HepG2 (cell line): ENCODE data around the gene SLC26A9. TPM values are rescaled to one million over a fixed set of nuclear protein-coding genes. Genes with fewer than 3 reads are reported as not detected.

Experiments
- ATAC-seq: fragments of 200-7000 bp; cut with Tn5 transposase; 3 replicates; pipeline ENCODE4 v1.9.1; 2020; ENCODE audit warnings: mild to moderate bottlenecking, moderate library complexity
- BruUV-seq: library from RNA; stranded (reverse); fragments of 400-500 nt; replicated peaks from 2 replicates; lab custom pipeline; 2021; lab: Mats Ljungman, UMichigan
- CTCF ChIA-PET: fragments of 300-600 bp; formaldehyde crosslinking; extraction: SDS; loops from one replicate; lab custom pipeline; 2021; ENCODE audit warnings: low total read pairs, inconsistent platforms, low intra/inter-chr PET ratio; lab: Yijun Ruan, JAX
- POLR2A ChIA-PET: fragments of 350-600 bp; sonication (Branson Sonifier 250); formaldehyde crosslinking; loops from one replicate; lab custom pipeline; 2020; ENCODE audit warnings: antibody characterized with exemption, inconsistent platforms; lab: Yijun Ruan, JAX
- DNase-seq: peaks from one replicate; pipeline ENCODE4 v3.0.0-alpha.2; 2015; ENCODE audit warnings: low spot score
- FAIRE-seq: peaks from 3 replicates; lab custom pipeline; 2011; peaks lifted over from hg19 to GRCh38; lab: Jason Lieb, UNC
- H2AFZ ChIP-seq: one replicate; pipeline ENCODE4 v1.6.1; 2011; ENCODE audit warnings: low read length, inconsistent platforms
- H3K27ac ChIP-seq: fragments of 300-600 bp; 3 replicates; pipeline ENCODE4 v1.8.0; 2011; ENCODE audit warnings: mixed run types, mild to moderate bottlenecking, mixed read lengths, low read length, inconsistent platforms; ENCODE audit not compliant: insufficient read depth; ENCODE audit errors: extremely low read length
- H3K27me3 ChIP-seq, 2 experiments: fragments of 200-600 bp in 1 of 2; 2 replicates in 1 of 2; 3 replicates in 1 of 2; pipeline versions ENCODE4 v1.6.0 to v1.8.0; 2011; ENCODE audit warnings: low read length in 2 of 2, mild to moderate bottlenecking in 2 of 2, moderate library complexity in 2 of 2, inconsistent platforms in 1 of 2; ENCODE audit not compliant: insufficient read depth in 2 of 2, control insufficient read depth in 1 of 2
- H3K36me3 ChIP-seq, 2 experiments: fragments of 200-600 bp in 1 of 2; replicated peaks in 1 of 2; 2 replicates in 1 of 2; 3 replicates in 1 of 2; pipeline versions ENCODE4 v1.5.1 to v1.8.0; 2011; ENCODE audit warnings: low read length in 2 of 2, inconsistent platforms in 1 of 2; ENCODE audit not compliant: insufficient read depth in 2 of 2, control insufficient read depth in 1 of 2
- H3K4me1 ChIP-seq: 2 replicates; pipeline ENCODE4 v1.5.1; 2012; ENCODE audit warnings: low read length, inconsistent platforms; ENCODE audit not compliant: insufficient read depth
- H3K4me2 ChIP-seq: 2 replicates; pipeline ENCODE4 v1.6.0; 2011; ENCODE audit warnings: low read depth, low read length, inconsistent platforms
- H3K4me3 ChIP-seq, 3 experiments: fragments of 200-600 bp in 1 of 3; sonication (generic), shearing (Covaris generic) in 1 of 3; replicated peaks in 1 of 3; 2 replicates each; pipeline ENCODE4 v1.5.1; 2011 to 2016; ENCODE audit warnings: low read length in 3 of 3, inconsistent platforms in 2 of 3, low read depth in 2 of 3, mild to moderate bottlenecking in 2 of 3, control low read depth in 1 of 3, mixed read lengths in 1 of 3; ENCODE audit not compliant: insufficient read depth in 1 of 3
- H3K79me2 ChIP-seq: one replicate; pipeline ENCODE4 v1.6.1; 2011; ENCODE audit warnings: low read length, inconsistent platforms; ENCODE audit not compliant: insufficient read depth
- H3K9ac ChIP-seq: 2 replicates; pipeline ENCODE4 v1.6.0; 2011; ENCODE audit warnings: mild to moderate bottlenecking, low read depth, low read length, inconsistent platforms; ENCODE audit not compliant: insufficient read depth
- H3K9me3 ChIP-seq: 2 replicates; pipeline ENCODE4 v1.5.1; 2012; ENCODE audit warnings: mild to moderate bottlenecking, low read length
- H4K20me1 ChIP-seq: 2 replicates; pipeline ENCODE4 v1.6.0; 2011; ENCODE audit warnings: inconsistent platforms, mild to moderate bottlenecking, low read length, moderate library complexity; ENCODE audit not compliant: insufficient read depth
- ARID4A ChIP-seq: sonication (generic); formaldehyde crosslinking; IDR thresholded peaks from 2 replicates; pipeline ENCODE4 v1.5.0; 2020; ENCODE audit warnings: mild to moderate bottlenecking, missing genetic modification reagents, borderline replicate concordance
- ARNT ChIP-seq: fragments of 450-650 bp; IDR thresholded peaks from 2 replicates; pipeline ENCODE4 v1.6.1; 2017
- CREBL2 ChIP-seq: sonication (generic); formaldehyde crosslinking; IDR thresholded peaks from 2 replicates; pipeline ENCODE4 v1.8.1; 2023; ENCODE audit warnings: missing genetic modification reagents, mild to moderate bottlenecking, borderline replicate concordance
- ERF ChIP-seq: IDR thresholded peaks from 2 replicates; pipeline ENCODE4 v1.6.1; 2018; ENCODE audit warnings: missing biosample characterization, missing genetic modification reagents
- GMEB1 ChIP-seq: sonication (generic); formaldehyde crosslinking; IDR thresholded peaks from 2 replicates; pipeline ENCODE4 v1.5.1; 2020; ENCODE audit warnings: missing genetic modification reagents, mild to moderate bottlenecking, borderline replicate concordance
- HOXD1 ChIP-seq: sonication (generic); formaldehyde crosslinking; IDR thresholded peaks from 2 replicates; pipeline ENCODE4 v1.5.0; 2020; ENCODE audit warnings: missing genetic modification reagents
- MLLT10 ChIP-seq: sonication (generic); formaldehyde crosslinking; IDR thresholded peaks from 2 replicates; pipeline ENCODE4 v1.4.0; 2020; ENCODE audit warnings: missing genetic modification reagents
- MTA3 ChIP-seq: sonication (generic); formaldehyde crosslinking; IDR thresholded peaks from 2 replicates; pipeline ENCODE4 v1.4.0; 2020; ENCODE audit warnings: missing genetic modification reagents
- NR2F6 ChIP-seq, 2 experiments: IDR thresholded peaks; 2 replicates each; pipeline ENCODE4 v1.6.1; 2016; ENCODE audit warnings: antibody characterized with exemption in 1 of 2, mild to moderate bottlenecking in 1 of 2
- REL ChIP-seq: sonication (generic); formaldehyde crosslinking; conservative IDR thresholded peaks from 2 replicates; pipeline ENCODE4 v1.8.0; 2022; ENCODE audit warnings: mild to moderate bottlenecking, missing genetic modification reagents, moderate library complexity
- RXRA ChIP-seq: sonication (generic); formaldehyde crosslinking; IDR thresholded peaks from 2 replicates; pipeline ENCODE4 v1.5.1; 2020; ENCODE audit warnings: missing genetic modification reagents
- TAF15 ChIP-seq: fragments of 200-400 bp; formaldehyde crosslinking; IDR thresholded peaks from one replicate; pipeline ENCODE4 v1.6.1; 2018; ENCODE audit warnings: mild to moderate bottlenecking, low read depth, low read length; ENCODE audit not compliant: poor library complexity, severe bottlenecking
- TEAD2 ChIP-seq: sonication (generic); formaldehyde crosslinking; IDR thresholded peaks from 2 replicates; pipeline ENCODE4 v1.9.0; 2021; ENCODE audit warnings: missing genetic modification reagents
- YEATS2 ChIP-seq: sonication (generic); formaldehyde crosslinking; IDR thresholded peaks from 2 replicates; pipeline ENCODE4 v1.4.0; 2020; ENCODE audit warnings: missing genetic modification reagents, borderline replicate concordance
- ZNF331 ChIP-seq: sonication (generic); formaldehyde crosslinking; IDR thresholded peaks from 2 replicates; pipeline ENCODE4 v1.4.0; 2020; ENCODE audit warnings: missing genetic modification reagents
- ZNF580 ChIP-seq: IDR thresholded peaks from 2 replicates; pipeline ENCODE4 v1.6.1; 2016; ENCODE audit warnings: low read depth, borderline replicate concordance
- ZNF652 ChIP-seq: IDR thresholded peaks from 2 replicates; pipeline ENCODE4 v1.6.1; 2016; ENCODE audit warnings: low read depth, borderline replicate concordance
- ZNF782 ChIP-seq: sonication (generic); formaldehyde crosslinking; IDR thresholded peaks from 2 replicates; pipeline ENCODE4 v1.4.0; 2020; ENCODE audit warnings: missing genetic modification reagents, mild to moderate bottlenecking, borderline replicate concordance
- WGBS: methylation state at CpG from one replicate; pipeline ENCODE4 v1.1.6; 2017; ENCODE audit warnings: low lambda C conversion rate; 5-methylcytosine and 5-hydroxymethylcytosine counted together
- in situ Hi-C: cut with HindIII; loops from 2 replicates; pipeline ENCODE4 v1.10.0; 2017; ENCODE audit warnings: low pct_unique_long_range_greater_than_20kb; ENCODE audit not compliant: extremely low pct_ligation_motif_present
- intact Hi-C: fragments of 100-400 bp; cut with micrococcal nuclease; formaldehyde crosslinking; loops from one replicate; pipeline ENCODE4 v1.10.0; 2022; ENCODE audit not compliant: unreplicated experiment
- polyA plus RNA-seq, 8 experiments: library from polyadenylated mRNA; depleted of rRNA in 3 of 8; stranded (reverse) in 7 of 8; unstranded in 1 of 8; fragments of >200 nt; fragmentation: Illumina TruSeq in 4 of 8; extraction: Trizol in 4 of 8; gene quantifications; 2 replicates each; pipeline versions ENCODE4 v1.2.1 to v1.2.3, GENCODE V29; 2011 to 2016; ENCODE audit warnings: low read depth in 4 of 8, missing spikeins in 1 of 8, mixed read lengths in 1 of 8; ENCODE audit not compliant: insufficient read depth in 1 of 8
- total RNA-seq, 5 experiments: library from RNA; depleted of rRNA; stranded (reverse); fragments of >200 nt; fragmentation: Illumina TruSeq; extraction: Trizol; gene quantifications; 2 replicates each; pipeline ENCODE4 v1.2.3, GENCODE V29; 2016; ENCODE audit warnings: low read depth in 1 of 5

The SLC26A9 gene
- total and polyA plus RNA-seq, 2 of the 13 experiments (the other 11 are each of a cell fraction or from before 2014, with no cell fraction given): 0.11 to 0.15 TPM

GRCh38 chr1:205933671-205934618 lies 9.3 kb downstream of the SLC26A9 start:
- CTCF ChIA-PET: no interaction called here
- Histone ChIP-seq H3K9ac (no peak overlapping the region), H3K4me2 (peak overlapping the region; percentile 4; the same call in 1 of the 2 replicates), H3K36me3 (no peaks in the 10 kb centered on the region), H2AFZ (no peak overlapping the region), H3K79me2 (no peaks in the 10 kb centered on the region), H3K4me3 (no peak overlapping the region), H3K27me3 (peaks cover 2 to 37% of the 10 kb centered on the region in 2 experiments; a peak in 4 of 5 replicates), H4K20me1 (no peaks in the 10 kb centered on the region), H3K27ac (no peak overlapping the region), H3K4me1 (peaks cover 33% of the 10 kb centered on the region), H3K9me3 (no peaks in the 10 kb centered on the region)
- FAIRE-seq (no peak), DNase-seq (peak; percentile 87), ATAC-seq (peak; percentile 58)
- intact Hi-C loops (loop anchor here (2.0 kb wide), 1 partner anchor 21 kb away; no protein-coding TSS in a partner anchor), in situ Hi-C loops (no loop called here)
- POLR2A ChIA-PET: no interaction called here
- BruUV-seq: no TSS peak
- WGBS: 11% methylated on average over 5 of the region's 7 CpGs
- no peak for TF ChIP-seq ERF
- peak; percentile 52; the same call in 1 of the 2 replicates for TF ChIP-seq YEATS2 (CRISPR knock-in tag)
- TF ChIP-seq ZNF580 (CRISPR knock-in tag): no peak
- no peak for TF ChIP-seq ZNF782 (CRISPR knock-in tag)
- TF ChIP-seq MTA3 (CRISPR knock-in tag): no peak
- 0 out of 2 replicates have a peak, but pooled peaks have one; percentile 45 for TF ChIP-seq HOXD1 (CRISPR knock-in tag)
- no peak for TF ChIP-seq ZNF652 (CRISPR knock-in tag)
- TF ChIP-seq CREBL2 (CRISPR knock-in tag): no peak
- TF ChIP-seq REL: no peak
- TF ChIP-seq TAF15: no peak
- no peak for TF ChIP-seq ARID4A (CRISPR knock-in tag)
- no peak for TF ChIP-seq ZNF331
- TF ChIP-seq RXRA (CRISPR knock-in tag): no peak; the same call in 1 of the 2 replicates
- no peak for TF ChIP-seq GMEB1 (CRISPR knock-in tag)
- TF ChIP-seq TEAD2 (CRISPR knock-in tag): no peak
- 0 out of 2 replicates have a peak, but pooled peaks have one; percentile 23 for TF ChIP-seq NR2F6 (IDR thresholded peaks at IDR 0.05)
- TF ChIP-seq NR2F6 (CRISPR knock-in tag; IDR thresholded peaks at IDR 0.05): no peak
- no peak for TF ChIP-seq MLLT10 (CRISPR knock-in tag)
- TF ChIP-seq ARNT: no peak
